HepG2 (cell line): Measurements from ENCODE around the gene POLR1G. TPM values are rescaled to one million over a fixed set of nuclear protein-coding genes. Genes with fewer than 3 reads are reported as not detected.
A peak's percentile ranks its signal among the peaks of the same experiment; 100 is the strongest.

Source experiments
- CEBPZ ChIP-seq: IDR thresholded peaks from 2 replicates; pipeline ENCODE4 v1.6.1; 2012; ENCODE audit warnings: low read length, improper control_type of control experiment
- IRF1 ChIP-seq: sonication (generic); formaldehyde crosslinking; IDR thresholded peaks from 2 replicates; pipeline ENCODE4 v1.4.0; 2020; ENCODE audit warnings: low read depth, mild to moderate bottlenecking, missing genetic modification reagents
- MZF1 ChIP-seq: sonication (generic); formaldehyde crosslinking; IDR thresholded peaks from 2 replicates; pipeline ENCODE4 v1.8.1; 2023; ENCODE audit warnings: mild to moderate bottlenecking, missing genetic modification reagents, borderline replicate concordance
- SNAI1 ChIP-seq: sonication (generic); formaldehyde crosslinking; IDR thresholded peaks from 2 replicates; pipeline ENCODE4 v1.5.0; 2020; ENCODE audit warnings: mild to moderate bottlenecking, missing genetic modification reagents, borderline replicate concordance
- STAT5B ChIP-seq: sonication (generic); formaldehyde crosslinking; IDR thresholded peaks from 2 replicates; pipeline ENCODE4 v1.4.0; 2020; ENCODE audit warnings: missing genetic modification reagents
- ZBTB1 ChIP-seq: sonication (generic); formaldehyde crosslinking; IDR thresholded peaks from 2 replicates; pipeline ENCODE4 v1.4.0; 2020; ENCODE audit warnings: missing genetic modification reagents, borderline replicate concordance
- ZFP62 ChIP-seq: sonication (generic); formaldehyde crosslinking; IDR thresholded peaks from 2 replicates; pipeline ENCODE4 v1.4.0; 2020; ENCODE audit warnings: missing genetic modification reagents
- ZNF576 ChIP-seq: sonication (generic); formaldehyde crosslinking; IDR thresholded peaks from 2 replicates; pipeline ENCODE4 v1.4.0; 2020; ENCODE audit warnings: mild to moderate bottlenecking, missing genetic modification reagents
- ZNF713 ChIP-seq: sonication (generic); formaldehyde crosslinking; IDR thresholded peaks from 2 replicates; pipeline ENCODE4 v1.4.0; 2020; ENCODE audit warnings: mild to moderate bottlenecking, missing genetic modification reagents
- polyA plus RNA-seq, 8 experiments: library from polyadenylated mRNA; depleted of rRNA in 3 of 8; stranded (reverse) in 7 of 8; unstranded in 1 of 8; fragments of >200 nt; fragmentation: Illumina TruSeq in 4 of 8; extraction: Trizol in 4 of 8; gene quantifications; 2 replicates each; pipeline versions ENCODE4 v1.2.1 to v1.2.3, GENCODE V29; 2011 to 2016; ENCODE audit warnings: low read depth in 4 of 8, missing spikeins in 1 of 8, mixed read lengths in 1 of 8; ENCODE audit not compliant: insufficient read depth in 1 of 8
- total RNA-seq, 5 experiments: library from RNA; depleted of rRNA; stranded (reverse); fragments of >200 nt; fragmentation: Illumina TruSeq; extraction: Trizol; gene quantifications; 2 replicates each; pipeline ENCODE4 v1.2.3, GENCODE V29; 2016; ENCODE audit warnings: low read depth in 1 of 5
- TF ChIP-seq, protein P1 (sequence below): IDR thresholded peaks from 2 replicates; pipeline ENCODE4 v1.6.1; 2012; ENCODE audit warnings: low read depth, low read length, improper control_type of control experiment
- TF ChIP-seq, protein P2 (sequence below): sonication (generic); formaldehyde crosslinking; IDR thresholded peaks from 2 replicates; pipeline ENCODE4 v1.8.1; 2023; ENCODE audit warnings: missing genetic modification reagents, inconsistent platforms, borderline replicate concordance
- TF ChIP-seq, protein P3 (sequence below): IDR thresholded peaks from 2 replicates; pipeline ENCODE4 v1.6.1; 2016; ENCODE audit warnings: low read depth, control low read depth
- TF ChIP-seq, protein P4 (sequence below): IDR thresholded peaks from 2 replicates; pipeline ENCODE4 v1.6.1; 2016; ENCODE audit warnings: low read depth, missing genetic modification reagents, missing compliant biosample characterization

Gene POLR1G
- total and polyA plus RNA-seq, 2 of the 13 experiments (the other 11 are each of a cell fraction or from before 2014, with no cell fraction given) = 3.5 to 20.8 TPM

GRCh38 chr19:45439569-45440258, 33.3 kb downstream of the POLR1G start (continued):
- TF ChIP-seq SNAI1 (CRISPR knock-in tag) = no peak
- TF ChIP-seq STAT5B (CRISPR knock-in tag) = no peak
- TF ChIP-seq, protein P1, sequence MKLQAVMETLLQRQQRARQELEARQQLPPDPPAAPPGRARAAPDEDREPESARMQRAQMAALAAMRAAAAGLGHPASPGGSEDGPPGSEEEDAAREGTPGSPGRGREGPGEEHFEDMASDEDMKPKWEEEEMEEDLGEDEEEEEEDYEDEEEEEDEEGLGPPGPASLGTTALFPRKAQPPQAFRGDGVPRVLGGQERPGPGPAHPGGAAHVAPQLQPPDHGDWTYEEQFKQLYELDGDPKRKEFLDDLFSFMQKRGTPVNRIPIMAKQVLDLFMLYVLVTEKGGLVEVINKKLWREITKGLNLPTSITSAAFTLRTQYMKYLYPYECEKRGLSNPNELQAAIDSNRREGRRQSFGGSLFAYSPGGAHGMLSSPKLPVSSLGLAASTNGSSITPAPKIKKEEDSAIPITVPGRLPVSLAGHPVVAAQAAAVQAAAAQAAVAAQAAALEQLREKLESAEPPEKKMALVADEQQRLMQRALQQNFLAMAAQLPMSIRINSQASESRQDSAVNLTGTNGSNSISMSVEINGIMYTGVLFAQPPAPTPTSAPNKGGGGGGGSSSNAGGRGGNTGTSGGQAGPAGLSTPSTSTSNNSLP = 0 out of 2 replicates have a peak, but pooled peaks have one; percentile 3
- TF ChIP-seq ZFP62 (CRISPR knock-in tag) = no peak
- no peak for TF ChIP-seq ZNF576
- no peak for TF ChIP-seq CEBPZ
- no peak for TF ChIP-seq IRF1 (CRISPR knock-in tag)
- TF ChIP-seq MZF1 (CRISPR knock-in tag) = no peak
- no peak for TF ChIP-seq ZNF713 (CRISPR knock-in tag)
- TF ChIP-seq ZBTB1 (CRISPR knock-in tag) = no peak
- TF ChIP-seq, protein P2, sequence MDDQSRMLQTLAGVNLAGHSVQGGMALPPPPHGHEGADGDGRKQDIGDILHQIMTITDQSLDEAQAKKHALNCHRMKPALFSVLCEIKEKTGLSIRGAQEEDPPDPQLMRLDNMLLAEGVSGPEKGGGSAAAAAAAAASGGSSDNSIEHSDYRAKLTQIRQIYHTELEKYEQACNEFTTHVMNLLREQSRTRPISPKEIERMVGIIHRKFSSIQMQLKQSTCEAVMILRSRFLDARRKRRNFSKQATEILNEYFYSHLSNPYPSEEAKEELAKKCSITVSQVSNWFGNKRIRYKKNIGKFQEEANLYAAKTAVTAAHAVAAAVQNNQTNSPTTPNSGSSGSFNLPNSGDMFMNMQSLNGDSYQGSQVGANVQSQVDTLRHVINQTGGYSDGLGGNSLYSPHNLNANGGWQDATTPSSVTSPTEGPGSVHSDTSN (CRISPR knock-in tag) = no peak
- TF ChIP-seq, protein P3, sequence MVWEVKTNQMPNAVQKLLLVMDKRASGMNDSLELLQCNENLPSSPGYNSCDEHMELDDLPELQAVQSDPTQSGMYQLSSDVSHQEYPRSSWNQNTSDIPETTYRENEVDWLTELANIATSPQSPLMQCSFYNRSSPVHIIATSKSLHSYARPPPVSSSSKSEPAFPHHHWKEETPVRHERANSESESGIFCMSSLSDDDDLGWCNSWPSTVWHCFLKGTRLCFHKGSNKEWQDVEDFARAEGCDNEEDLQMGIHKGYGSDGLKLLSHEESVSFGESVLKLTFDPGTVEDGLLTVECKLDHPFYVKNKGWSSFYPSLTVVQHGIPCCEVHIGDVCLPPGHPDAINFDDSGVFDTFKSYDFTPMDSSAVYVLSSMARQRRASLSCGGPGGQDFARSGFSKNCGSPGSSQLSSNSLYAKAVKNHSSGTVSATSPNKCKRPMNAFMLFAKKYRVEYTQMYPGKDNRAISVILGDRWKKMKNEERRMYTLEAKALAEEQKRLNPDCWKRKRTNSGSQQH (CRISPR knock-in tag) = no peak
- TF ChIP-seq, protein P4, sequence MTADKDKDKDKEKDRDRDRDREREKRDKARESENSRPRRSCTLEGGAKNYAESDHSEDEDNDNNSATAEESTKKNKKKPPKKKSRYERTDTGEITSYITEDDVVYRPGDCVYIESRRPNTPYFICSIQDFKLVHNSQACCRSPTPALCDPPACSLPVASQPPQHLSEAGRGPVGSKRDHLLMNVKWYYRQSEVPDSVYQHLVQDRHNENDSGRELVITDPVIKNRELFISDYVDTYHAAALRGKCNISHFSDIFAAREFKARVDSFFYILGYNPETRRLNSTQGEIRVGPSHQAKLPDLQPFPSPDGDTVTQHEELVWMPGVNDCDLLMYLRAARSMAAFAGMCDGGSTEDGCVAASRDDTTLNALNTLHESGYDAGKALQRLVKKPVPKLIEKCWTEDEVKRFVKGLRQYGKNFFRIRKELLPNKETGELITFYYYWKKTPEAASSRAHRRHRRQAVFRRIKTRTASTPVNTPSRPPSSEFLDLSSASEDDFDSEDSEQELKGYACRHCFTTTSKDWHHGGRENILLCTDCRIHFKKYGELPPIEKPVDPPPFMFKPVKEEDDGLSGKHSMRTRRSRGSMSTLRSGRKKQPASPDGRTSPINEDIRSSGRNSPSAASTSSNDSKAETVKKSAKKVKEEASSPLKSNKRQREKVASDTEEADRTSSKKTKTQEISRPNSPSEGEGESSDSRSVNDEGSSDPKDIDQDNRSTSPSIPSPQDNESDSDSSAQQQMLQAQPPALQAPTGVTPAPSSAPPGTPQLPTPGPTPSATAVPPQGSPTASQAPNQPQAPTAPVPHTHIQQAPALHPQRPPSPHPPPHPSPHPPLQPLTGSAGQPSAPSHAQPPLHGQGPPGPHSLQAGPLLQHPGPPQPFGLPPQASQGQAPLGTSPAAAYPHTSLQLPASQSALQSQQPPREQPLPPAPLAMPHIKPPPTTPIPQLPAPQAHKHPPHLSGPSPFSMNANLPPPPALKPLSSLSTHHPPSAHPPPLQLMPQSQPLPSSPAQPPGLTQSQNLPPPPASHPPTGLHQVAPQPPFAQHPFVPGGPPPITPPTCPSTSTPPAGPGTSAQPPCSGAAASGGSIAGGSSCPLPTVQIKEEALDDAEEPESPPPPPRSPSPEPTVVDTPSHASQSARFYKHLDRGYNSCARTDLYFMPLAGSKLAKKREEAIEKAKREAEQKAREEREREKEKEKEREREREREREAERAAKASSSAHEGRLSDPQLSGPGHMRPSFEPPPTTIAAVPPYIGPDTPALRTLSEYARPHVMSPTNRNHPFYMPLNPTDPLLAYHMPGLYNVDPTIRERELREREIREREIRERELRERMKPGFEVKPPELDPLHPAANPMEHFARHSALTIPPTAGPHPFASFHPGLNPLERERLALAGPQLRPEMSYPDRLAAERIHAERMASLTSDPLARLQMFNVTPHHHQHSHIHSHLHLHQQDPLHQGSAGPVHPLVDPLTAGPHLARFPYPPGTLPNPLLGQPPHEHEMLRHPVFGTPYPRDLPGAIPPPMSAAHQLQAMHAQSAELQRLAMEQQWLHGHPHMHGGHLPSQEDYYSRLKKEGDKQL (CRISPR knock-in tag) = no peak
